ENCODE measurements around the gene SNX12.

DNA sequence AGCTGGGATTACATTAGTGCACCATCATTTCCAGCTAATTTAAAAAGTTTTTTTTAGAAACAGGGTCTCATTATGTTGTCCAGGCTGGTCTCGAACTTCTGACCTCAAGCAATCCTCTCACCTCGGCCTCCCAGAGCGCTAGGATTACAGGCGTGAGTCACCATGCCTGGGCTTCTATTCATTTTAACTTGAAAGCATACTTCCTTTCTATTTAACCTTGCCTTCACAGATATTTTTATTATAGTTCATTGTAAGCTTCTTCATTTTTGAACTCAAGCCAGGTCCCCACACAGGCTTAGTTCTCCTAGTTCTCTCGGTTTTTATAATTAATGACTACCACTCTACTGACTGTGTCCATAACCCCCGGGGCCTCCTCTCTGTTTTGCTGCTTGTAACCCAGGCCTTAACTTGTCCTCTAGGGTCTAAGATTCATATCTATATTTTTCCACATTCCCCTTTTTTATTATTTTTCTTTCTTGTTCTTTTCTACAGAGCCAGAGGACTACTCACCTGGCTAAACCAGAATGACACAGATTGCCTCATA, 50.7 kb downstream of the SNX12 start:
- TF ChIP-seq, protein P1, sequence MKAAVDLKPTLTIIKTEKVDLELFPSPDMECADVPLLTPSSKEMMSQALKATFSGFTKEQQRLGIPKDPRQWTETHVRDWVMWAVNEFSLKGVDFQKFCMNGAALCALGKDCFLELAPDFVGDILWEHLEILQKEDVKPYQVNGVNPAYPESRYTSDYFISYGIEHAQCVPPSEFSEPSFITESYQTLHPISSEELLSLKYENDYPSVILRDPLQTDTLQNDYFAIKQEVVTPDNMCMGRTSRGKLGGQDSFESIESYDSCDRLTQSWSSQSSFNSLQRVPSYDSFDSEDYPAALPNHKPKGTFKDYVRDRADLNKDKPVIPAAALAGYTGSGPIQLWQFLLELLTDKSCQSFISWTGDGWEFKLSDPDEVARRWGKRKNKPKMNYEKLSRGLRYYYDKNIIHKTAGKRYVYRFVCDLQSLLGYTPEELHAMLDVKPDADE (IDR thresholded peaks at IDR 0.05): no peak
- TF ChIP-seq, protein P2, sequence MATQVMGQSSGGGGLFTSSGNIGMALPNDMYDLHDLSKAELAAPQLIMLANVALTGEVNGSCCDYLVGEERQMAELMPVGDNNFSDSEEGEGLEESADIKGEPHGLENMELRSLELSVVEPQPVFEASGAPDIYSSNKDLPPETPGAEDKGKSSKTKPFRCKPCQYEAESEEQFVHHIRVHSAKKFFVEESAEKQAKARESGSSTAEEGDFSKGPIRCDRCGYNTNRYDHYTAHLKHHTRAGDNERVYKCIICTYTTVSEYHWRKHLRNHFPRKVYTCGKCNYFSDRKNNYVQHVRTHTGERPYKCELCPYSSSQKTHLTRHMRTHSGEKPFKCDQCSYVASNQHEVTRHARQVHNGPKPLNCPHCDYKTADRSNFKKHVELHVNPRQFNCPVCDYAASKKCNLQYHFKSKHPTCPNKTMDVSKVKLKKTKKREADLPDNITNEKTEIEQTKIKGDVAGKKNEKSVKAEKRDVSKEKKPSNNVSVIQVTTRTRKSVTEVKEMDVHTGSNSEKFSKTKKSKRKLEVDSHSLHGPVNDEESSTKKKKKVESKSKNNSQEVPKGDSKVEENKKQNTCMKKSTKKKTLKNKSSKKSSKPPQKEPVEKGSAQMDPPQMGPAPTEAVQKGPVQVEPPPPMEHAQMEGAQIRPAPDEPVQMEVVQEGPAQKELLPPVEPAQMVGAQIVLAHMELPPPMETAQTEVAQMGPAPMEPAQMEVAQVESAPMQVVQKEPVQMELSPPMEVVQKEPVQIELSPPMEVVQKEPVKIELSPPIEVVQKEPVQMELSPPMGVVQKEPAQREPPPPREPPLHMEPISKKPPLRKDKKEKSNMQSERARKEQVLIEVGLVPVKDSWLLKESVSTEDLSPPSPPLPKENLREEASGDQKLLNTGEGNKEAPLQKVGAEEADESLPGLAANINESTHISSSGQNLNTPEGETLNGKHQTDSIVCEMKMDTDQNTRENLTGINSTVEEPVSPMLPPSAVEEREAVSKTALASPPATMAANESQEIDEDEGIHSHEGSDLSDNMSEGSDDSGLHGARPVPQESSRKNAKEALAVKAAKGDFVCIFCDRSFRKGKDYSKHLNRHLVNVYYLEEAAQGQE (IDR thresholded peaks at IDR 0.05; ENCODE audit: unreplicated experiment): no peak
- TF ChIP-seq, protein P3, sequence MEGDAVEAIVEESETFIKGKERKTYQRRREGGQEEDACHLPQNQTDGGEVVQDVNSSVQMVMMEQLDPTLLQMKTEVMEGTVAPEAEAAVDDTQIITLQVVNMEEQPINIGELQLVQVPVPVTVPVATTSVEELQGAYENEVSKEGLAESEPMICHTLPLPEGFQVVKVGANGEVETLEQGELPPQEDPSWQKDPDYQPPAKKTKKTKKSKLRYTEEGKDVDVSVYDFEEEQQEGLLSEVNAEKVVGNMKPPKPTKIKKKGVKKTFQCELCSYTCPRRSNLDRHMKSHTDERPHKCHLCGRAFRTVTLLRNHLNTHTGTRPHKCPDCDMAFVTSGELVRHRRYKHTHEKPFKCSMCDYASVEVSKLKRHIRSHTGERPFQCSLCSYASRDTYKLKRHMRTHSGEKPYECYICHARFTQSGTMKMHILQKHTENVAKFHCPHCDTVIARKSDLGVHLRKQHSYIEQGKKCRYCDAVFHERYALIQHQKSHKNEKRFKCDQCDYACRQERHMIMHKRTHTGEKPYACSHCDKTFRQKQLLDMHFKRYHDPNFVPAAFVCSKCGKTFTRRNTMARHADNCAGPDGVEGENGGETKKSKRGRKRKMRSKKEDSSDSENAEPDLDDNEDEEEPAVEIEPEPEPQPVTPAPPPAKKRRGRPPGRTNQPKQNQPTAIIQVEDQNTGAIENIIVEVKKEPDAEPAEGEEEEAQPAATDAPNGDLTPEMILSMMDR (conservative IDR thresholded peaks at IDR 0.05; ENCODE audit: low read depth in 2 of 2): no peak
- no peak for TF ChIP-seq ZNF114 (CRISPR knock-in tag; IDR thresholded peaks at IDR 0.05)
